NCI-H510A treated with DMSO at 0.1 percent for 48 hours (cell line): ENCODE results near the gene RPS27L.
"Not testable (repeated sequence)": the region's sequence is repeated elsewhere in the genome, so short reads cannot be mapped to it uniquely, and the experiment has no call there.

Experiments used
- DNase-seq: peaks from one replicate; lab custom pipeline; 2025; lab: John Stamatoyannopoulos, UW

Gene RPS27L

GRCh38 chr15:63136742-63137141 is 20.5 kb downstream of the RPS27L start:
- DNase-seq, result no peak

GRCh38 chr15:63135804-63136203 is 21.5 kb downstream of the RPS27L start:
- DNase-seq, result no peak

- DNase-seq, result no peak
Measured at GRCh38 chr15:63135281-63135680, 22.0 kb downstream of the RPS27L start.

- no peak for DNase-seq
Measured at GRCh38 chr15:63134245-63134985, 22.9 kb downstream of the RPS27L start.

- DNase-seq, result no peak
Measured at GRCh38 chr15:63133786-63134185, 23.5 kb downstream of the RPS27L start.

- DNase-seq, result no peak
Measured at GRCh38 chr15:63126726-63127125, 30.6 kb downstream of the RPS27L start.

- no peak for DNase-seq
Measured at GRCh38 chr15:63124506-63124905, 32.8 kb downstream of the RPS27L start.

GRCh38 chr15:63122002-63122875 is 35.0 kb downstream of the RPS27L start:
- DNase-seq, result peak; percentile 13

- peak; percentile 66 for DNase-seq
Measured at GRCh38 chr15:63121382-63122001, 35.8 kb downstream of the RPS27L start, which contains the start of gene LACTB. TSS of gene LACTB (plus strand) at chr15:63121861. CDS start at chr15:63121872, 11 bp downstream.

- no peak for DNase-seq
Measured at GRCh38 chr15:63118854-63119253, 38.4 kb downstream of the RPS27L start.

GRCh38 chr15:63114465-63114864 is 42.8 kb downstream of the RPS27L start:
- DNase-seq, result no peak

GRCh38 chr15:63112871-63113270 is 44.4 kb downstream of the RPS27L start:
- DNase-seq, result no peak

GRCh38 chr15:63111481-63111880 is 45.8 kb downstream of the RPS27L start:
- DNase-seq, result no peak

- no peak for DNase-seq
Measured at GRCh38 chr15:63110428-63111026, 46.8 kb downstream of the RPS27L start.

- DNase-seq, result no peak
Measured at GRCh38 chr15:63109920-63110319, 47.4 kb downstream of the RPS27L start.

- no peak for DNase-seq
Measured at GRCh38 chr15:63109498-63109897, 47.8 kb downstream of the RPS27L start.

- DNase-seq, result no peak
Measured at GRCh38 chr15:63107895-63108546, 49.3 kb downstream of the RPS27L start.

- not testable (repeated sequence) for DNase-seq
Measured at GRCh38 chr15:63105354-63105753, 51.9 kb downstream of the RPS27L start.

- no peak for DNase-seq
Measured at GRCh38 chr15:63104727-63105126, 52.5 kb downstream of the RPS27L start.

- DNase-seq, result no peak
Measured at GRCh38 chr15:63103416-63103815, 53.9 kb downstream of the RPS27L start.

- not testable (repeated sequence) for DNase-seq
Measured at GRCh38 chr15:63099581-63099980, 57.7 kb downstream of the RPS27L start.

- DNase-seq, result not testable (repeated sequence)
Measured at GRCh38 chr15:63098901-63099300, 58.4 kb downstream of the RPS27L start.
